IMR-90 (cell line): ENCODE results near the gene UGGT2. TPM values are rescaled to one million over a fixed set of nuclear protein-coding genes. Genes with fewer than 3 reads are reported as not detected.

Experiments used
- ATAC-seq: fragments of 200-7000 bp; cut with Tn5 transposase; 2 replicates; pipeline ENCODE4 v1.9.1; 2020; ENCODE audit warnings: low read depth, mild to moderate bottlenecking, moderate library complexity
- BruUV-seq: library from RNA; stranded (reverse); fragments of 400-500 nt; replicated peaks from 2 replicates; lab custom pipeline; 2021; lab: Mats Ljungman, UMichigan
- CTCF ChIA-PET: fragments of 300-600 bp; formaldehyde crosslinking; extraction: SDS; loops from one replicate; lab custom pipeline; 2021; ENCODE audit warnings: antibody characterized with exemption; lab: Yijun Ruan, JAX
- POLR2A ChIA-PET: fragments of 300-600 bp; sonication (Branson Sonifier 250); formaldehyde crosslinking; loops from one replicate; lab custom pipeline; 2022; ENCODE audit warnings: antibody characterized with exemption; ENCODE audit not compliant: unreplicated experiment; lab: Charles Lee
- DNase-seq: peaks from one replicate; pipeline ENCODE4 v3.0.0; 2013
- H2AFZ ChIP-seq: replicated peaks from 2 replicates; pipeline ENCODE3; 2013; ENCODE audit warnings: low read length, mild to moderate bottlenecking; ENCODE audit not compliant: poor library complexity
- H2AK5ac ChIP-seq: 2 replicates; pipeline ENCODE4 v1.6.1; 2013; ENCODE audit warnings: low read depth, low read length, inconsistent platforms
- H2AK9ac ChIP-seq: replicated peaks from 2 replicates; pipeline ENCODE3; 2013; ENCODE audit warnings: mild to moderate bottlenecking, low read depth, low read length, moderate library complexity; ENCODE audit not compliant: poor library complexity
- H2BK120ac ChIP-seq: 2 replicates; pipeline ENCODE4 v1.6.1; 2013; ENCODE audit warnings: low read depth, low read length, inconsistent platforms
- H2BK15ac ChIP-seq: 3 replicates; pipeline ENCODE4 v1.6.1; 2013; ENCODE audit warnings: low read depth, low read length, inconsistent platforms
- H2BK20ac ChIP-seq: 2 replicates; pipeline ENCODE4 v1.6.1; 2013; ENCODE audit warnings: low read depth, mild to moderate bottlenecking, inconsistent platforms, low read length, moderate library complexity
- H2BK5ac ChIP-seq: 2 replicates; pipeline ENCODE4 v1.6.1; 2013; ENCODE audit warnings: mild to moderate bottlenecking, low read depth, low read length, inconsistent platforms; ENCODE audit not compliant: poor library complexity, severe bottlenecking
- H3K14ac ChIP-seq: replicated peaks from 2 replicates; pipeline ENCODE4 v1.6.1; 2013; ENCODE audit warnings: low read depth, low read length, inconsistent platforms
- H3K18ac ChIP-seq: 2 replicates; pipeline ENCODE4 v1.6.1; 2013; ENCODE audit warnings: low read depth, low read length, control low read depth
- H3K23ac ChIP-seq: 2 replicates; pipeline ENCODE4 v1.6.1; 2013; ENCODE audit warnings: low read depth, low read length, inconsistent platforms
- H3K27ac ChIP-seq: 2 replicates; pipeline ENCODE4 v1.5.1; 2013; ENCODE audit warnings: mild to moderate bottlenecking, control low read depth, low read length; ENCODE audit not compliant: insufficient read depth
- H3K27me3 ChIP-seq: 2 replicates; pipeline ENCODE4 v1.6.1; 2013; ENCODE audit warnings: low read length; ENCODE audit not compliant: control insufficient read depth, insufficient read depth
- H3K36me3 ChIP-seq: 2 replicates; pipeline ENCODE4 v1.6.1; 2013; ENCODE audit warnings: low read length, mixed read lengths; ENCODE audit not compliant: control insufficient read depth, insufficient read depth
- H3K4ac ChIP-seq: 2 replicates; pipeline ENCODE4 v1.6.1; 2013; ENCODE audit warnings: low read depth, low read length, inconsistent platforms
- H3K4me1 ChIP-seq: 2 replicates; pipeline ENCODE4 v1.6.1; 2013; ENCODE audit warnings: low read length, mixed read lengths; ENCODE audit not compliant: control insufficient read depth, insufficient read depth
- H3K4me2 ChIP-seq: 2 replicates; pipeline ENCODE4 v1.6.1; 2013; ENCODE audit warnings: low read depth, mild to moderate bottlenecking, control low read depth, low read length, moderate library complexity
- H3K4me3 ChIP-seq: 2 replicates; pipeline ENCODE4 v1.5.1; 2013; ENCODE audit warnings: low read depth, mild to moderate bottlenecking, control low read depth, low read length, moderate library complexity; ENCODE audit not compliant: insufficient read depth
- H3K56ac ChIP-seq: 2 replicates; pipeline ENCODE4 v1.6.1; 2013; ENCODE audit warnings: low read length, inconsistent platforms; ENCODE audit not compliant: insufficient read depth; ENCODE audit errors: extremely low read depth
- H3K79me1 ChIP-seq, 2 experiments: 2 replicates each; pipeline ENCODE4 v1.6.1; 2013; ENCODE audit warnings: low read length in 2 of 2, inconsistent platforms in 1 of 2, low read depth in 1 of 2
- H3K9ac ChIP-seq: 2 replicates; pipeline ENCODE4 v1.6.1; 2013; ENCODE audit warnings: low read depth, low read length, control low read depth
- H3K9me1 ChIP-seq: 2 replicates; pipeline ENCODE4 v1.6.1; 2013; ENCODE audit warnings: low read length, inconsistent platforms; ENCODE audit not compliant: insufficient read depth
- H3K9me3 ChIP-seq: 2 replicates; pipeline ENCODE4 v1.6.1; 2013; ENCODE audit warnings: low read length; ENCODE audit not compliant: control insufficient read depth, insufficient read depth
- H4K20me1 ChIP-seq: 2 replicates; pipeline ENCODE4 v1.6.1; 2013; ENCODE audit warnings: low read length, inconsistent platforms; ENCODE audit not compliant: insufficient read depth
- H4K5ac ChIP-seq: 2 replicates; pipeline ENCODE4 v1.6.1; 2013; ENCODE audit warnings: mild to moderate bottlenecking, low read depth, low read length, control low read depth
- H4K8ac ChIP-seq, 2 experiments: 2 replicates each; pipeline ENCODE4 v1.6.1; 2013; ENCODE audit warnings: low read depth in 2 of 2, low read length in 2 of 2, control low read depth in 1 of 2, inconsistent platforms in 1 of 2
- H4K91ac ChIP-seq: 2 replicates; pipeline ENCODE4 v1.6.1; 2013; ENCODE audit warnings: low read depth, low read length, inconsistent platforms; ENCODE audit not compliant: insufficient read depth
- BHLHE40 ChIP-seq: fragments of 150-350 bp; IDR thresholded peaks from 2 replicates; pipeline ENCODE4 v1.6.1; 2016; ENCODE audit warnings: mild to moderate bottlenecking, low read depth, low read length
- FOS ChIP-seq: fragments of 150-350 bp; IDR thresholded peaks from 2 replicates; pipeline ENCODE4 v1.6.1; 2016; ENCODE audit warnings: low read depth, low read length
- MXI1 ChIP-seq: IDR thresholded peaks from 2 replicates; pipeline ENCODE4 v1.6.1; 2012; ENCODE audit warnings: low read depth, mild to moderate bottlenecking, low read length, moderate library complexity, borderline replicate concordance
- RCOR1 ChIP-seq: IDR thresholded peaks from 2 replicates; pipeline ENCODE4 v1.6.1; 2012; ENCODE audit warnings: mild to moderate bottlenecking, low read length, improper control_type of control experiment; ENCODE audit not compliant: insufficient replicate concordance
- SMC3 ChIP-seq: fragments of 150-350 bp; IDR thresholded peaks from 2 replicates; pipeline ENCODE4 v1.6.1; 2016; ENCODE audit warnings: low read depth, mild to moderate bottlenecking, antibody characterized with exemption, low read length, moderate library complexity
- WGBS, 2 experiments: methylation state at CpG; one replicate each; pipeline versions ENCODE4 v1.1.5 to v1.1.7; 2013; ENCODE audit warnings: missing lambda C conversion rate in 2 of 2; ENCODE audit not compliant: insufficient read length in 1 of 2; ENCODE audit errors: extremely low coverage in 2 of 2; 5-methylcytosine and 5-hydroxymethylcytosine counted together
- dilution Hi-C: fragments of 300-500 bp; cut with HindIII; formaldehyde crosslinking; loops from one replicate; pipeline ENCODE4 v1.14.3; 2018; ENCODE audit warnings: low sequenced_read_pairs; ENCODE audit not compliant: unreplicated experiment
- in situ Hi-C: fragments of 300-500 bp; cut with MboI; formaldehyde crosslinking; loops from 3 replicates; pipeline ENCODE4 v1.14.3; 2019; ENCODE audit warnings: low sequenced_read_pairs, inconsistent platforms, mixed read lengths
- intact Hi-C: fragments of 100-400 bp; cut with micrococcal nuclease; formaldehyde crosslinking; loops from 2 replicates; pipeline ENCODE4 v1.10.0; 2022
- microRNA-seq, 2 experiments: library from miRNA; stranded (forward) in 1 of 2; unstranded in 1 of 2; fragments of 10-50 nt in 1 of 2; fragments of <30 nt in 1 of 2; gene quantifications in 1 of 2; microRNA quantifications in 1 of 2; one replicate each; pipeline versions ENCODE3 to v1.1.0; 2013 to 2020; ENCODE audit not compliant: insufficient read depth in 1 of 2, insufficient read length in 1 of 2, unreplicated experiment in 1 of 2
- polyA plus RNA-seq, 3 experiments: library from polyadenylated mRNA; depleted of rRNA; stranded (reverse); fragments of >200 nt; gene quantifications; 2 replicates each; pipeline ENCODE4 v1.2.3, GENCODE V29; 2012; ENCODE audit warnings: low replicate concordance in 1 of 3
- small RNA-seq, 5 experiments: library from RNA; depleted of rRNA; stranded (forward); fragments of <200 nt; gene quantifications; one replicate each; pipeline ENCODE3, GENCODE V24; 2012
- total RNA-seq: library from RNA; depleted of rRNA; stranded (reverse); fragments of >200 nt; gene quantifications from 2 replicates; pipeline ENCODE4 v1.2.3, GENCODE V29; 2012; rRNA removed
- TF ChIP-seq, protein P1 (sequence below): fragments of 150-350 bp; IDR thresholded peaks from 2 replicates; pipeline ENCODE4 v1.6.1; 2017; ENCODE audit warnings: mild to moderate bottlenecking, antibody characterized with exemption, low read length, low read depth

Gene UGGT2
- total and polyA plus RNA-seq, 2 of the 4 experiments (the other 2 are of a cell fraction), result 21.4 to 40.1 TPM

DNA sequence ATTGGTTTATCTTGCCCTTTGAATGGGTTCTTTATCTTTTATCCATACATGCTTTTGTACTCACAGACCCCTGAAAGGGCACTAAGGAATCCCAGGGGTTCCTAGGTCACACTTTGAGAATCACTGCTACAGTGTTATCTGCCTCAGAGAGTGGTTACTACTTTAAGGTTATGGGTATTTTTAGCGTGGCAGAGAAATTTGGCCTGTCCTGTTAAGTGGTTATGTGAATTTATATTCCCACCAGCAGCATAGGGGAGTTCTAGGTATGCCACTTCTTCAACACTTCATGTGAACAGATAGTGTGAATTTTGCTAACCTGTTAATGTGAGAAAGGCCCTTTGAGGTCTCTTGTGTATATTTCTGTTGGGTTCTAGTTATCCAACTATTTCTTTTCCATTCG, 300.5 kb downstream of the UGGT2 start:
- no peak overlapping the region for H3K56ac ChIP-seq
- no peak overlapping the region for H4K91ac ChIP-seq
- in situ Hi-C loops (no loop called here), intact Hi-C loops (no loop called here), dilution Hi-C loops (no loop called here)
- no peak overlapping the region for H2BK15ac ChIP-seq
- H4K20me1 ChIP-seq, result no peaks in the 10 kb centered on the region; the same call in 1 of the 2 replicates
- no peak overlapping the region for H2AK5ac ChIP-seq
- no peak for TF ChIP-seq SMC3
- TF ChIP-seq MXI1, result no peak
- no peak for TF ChIP-seq BHLHE40
- TF ChIP-seq, protein P1, sequence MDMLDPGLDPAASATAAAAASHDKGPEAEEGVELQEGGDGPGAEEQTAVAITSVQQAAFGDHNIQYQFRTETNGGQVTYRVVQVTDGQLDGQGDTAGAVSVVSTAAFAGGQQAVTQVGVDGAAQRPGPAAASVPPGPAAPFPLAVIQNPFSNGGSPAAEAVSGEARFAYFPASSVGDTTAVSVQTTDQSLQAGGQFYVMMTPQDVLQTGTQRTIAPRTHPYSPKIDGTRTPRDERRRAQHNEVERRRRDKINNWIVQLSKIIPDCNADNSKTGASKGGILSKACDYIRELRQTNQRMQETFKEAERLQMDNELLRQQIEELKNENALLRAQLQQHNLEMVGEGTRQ, result no peak
- no peak for TF ChIP-seq RCOR1
- no peak for TF ChIP-seq FOS
- 0 out of 2 replicates have a peak, but pooled peaks cover 2% of the 10 kb centered on the region for H3K36me3 ChIP-seq
- H3K9ac ChIP-seq, result no peak overlapping the region
- ATAC-seq (no peak), DNase-seq (no peak)
- no peak overlapping the region for H3K4me2 ChIP-seq
- no peaks in the 10 kb centered on the region; the same call in 1 of the 2 replicates for H3K9me1 ChIP-seq
- H3K23ac ChIP-seq, result no peak overlapping the region
- H3K18ac ChIP-seq, result no peak overlapping the region
- H3K79me1 ChIP-seq, result peaks cover 12 to 25% of the 10 kb centered on the region in 2 experiments
- no peak overlapping the region for H4K8ac ChIP-seq
- H2BK120ac ChIP-seq, result no peak overlapping the region
- no TSS peak for BruUV-seq
- no peak overlapping the region for H4K5ac ChIP-seq
- H3K27ac ChIP-seq, result no peak overlapping the region
- no peaks in the 10 kb centered on the region for H3K4me1 ChIP-seq
- H2BK20ac ChIP-seq, result no peak overlapping the region
- no peaks in the 10 kb centered on the region for H3K9me3 ChIP-seq
- H2AFZ ChIP-seq, result no peak overlapping the region
- ChIA-PET CTCF (no interaction called here), POLR2A (no interaction called here)
- no peak overlapping the region for H3K14ac ChIP-seq
- no peak overlapping the region for H3K4ac ChIP-seq
- H3K4me3 ChIP-seq, result no peak overlapping the region
- no peak overlapping the region for H2BK5ac ChIP-seq
- H2AK9ac ChIP-seq, result no peak overlapping the region
- no CpG with 5 or more reads among the region's 2 CpGs for WGBS, 2 experiments
- no peaks in the 10 kb centered on the region for H3K27me3 ChIP-seq

Small RNA genes within 50 kb of the gene (microRNA-seq; reads per million reads assigned to microRNA genes)
- not detected for gene HMGN1P24 (ENCODE audit: insufficient read depth, insufficient read length)

Small RNA genes within 50 kb of the gene (small RNA-seq; reads per million reads assigned to genes)
- gene HMGN1P24, result 0 reads per million in 5 experiments

Other genes starting within 250 kb of the UGGT2 start
- not detected in 2 replicates for gene HS6ST3, start 36.7 kb upstream of the UGGT2 start, total RNA-seq
- gene HS6ST3, start 36.7 kb upstream of the UGGT2 start, polyA plus RNA-seq (2012; rRNA removed), result not detected in 2 replicates